ENCODE results near the gene UST.

The UST gene

GRCh38 chr6:149061930-149062329, 315.1 kb downstream of the UST start:
- DNase-seq (ENCODE audit: low spot score) = no peak

DNA sequence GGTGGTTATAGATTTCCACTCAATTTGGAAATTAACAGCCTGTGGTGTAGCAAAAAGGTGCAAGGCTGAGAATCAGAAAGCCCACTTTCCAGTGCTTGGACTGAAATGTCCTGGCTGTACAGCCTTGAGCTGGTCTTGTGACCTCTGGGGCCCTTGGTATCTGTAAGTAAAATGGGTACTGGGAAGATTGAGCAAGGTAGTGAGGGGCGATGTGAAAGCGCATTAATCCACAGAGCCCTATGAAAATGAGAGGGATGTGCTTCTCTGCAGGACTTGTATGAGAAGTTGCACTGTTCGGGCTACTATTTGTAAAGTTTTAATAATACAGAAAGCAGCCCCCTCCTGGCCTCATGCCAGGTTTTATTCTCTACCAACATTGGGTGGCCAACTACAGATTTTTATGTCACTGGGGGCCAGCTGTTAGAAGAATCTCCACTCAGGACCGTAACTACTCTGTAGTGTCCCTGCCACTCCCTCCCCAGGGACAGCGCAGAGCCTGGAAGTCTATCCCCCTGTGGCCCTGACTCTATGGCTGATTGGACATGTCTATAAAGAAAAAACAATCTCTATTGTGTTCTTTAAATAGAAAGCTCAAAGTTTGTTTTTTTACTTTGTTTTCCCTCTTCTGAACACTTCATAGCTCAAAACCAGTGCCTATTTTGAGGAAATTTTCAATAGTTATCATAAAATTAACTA, 316.0 kb downstream of the UST start:
- DNase-seq (ENCODE audit: low spot score) = no peak

GRCh38 chr6:149063468-149063867, 316.6 kb downstream of the UST start:
- DNase-seq (ENCODE audit: low spot score) = no peak

DNA sequence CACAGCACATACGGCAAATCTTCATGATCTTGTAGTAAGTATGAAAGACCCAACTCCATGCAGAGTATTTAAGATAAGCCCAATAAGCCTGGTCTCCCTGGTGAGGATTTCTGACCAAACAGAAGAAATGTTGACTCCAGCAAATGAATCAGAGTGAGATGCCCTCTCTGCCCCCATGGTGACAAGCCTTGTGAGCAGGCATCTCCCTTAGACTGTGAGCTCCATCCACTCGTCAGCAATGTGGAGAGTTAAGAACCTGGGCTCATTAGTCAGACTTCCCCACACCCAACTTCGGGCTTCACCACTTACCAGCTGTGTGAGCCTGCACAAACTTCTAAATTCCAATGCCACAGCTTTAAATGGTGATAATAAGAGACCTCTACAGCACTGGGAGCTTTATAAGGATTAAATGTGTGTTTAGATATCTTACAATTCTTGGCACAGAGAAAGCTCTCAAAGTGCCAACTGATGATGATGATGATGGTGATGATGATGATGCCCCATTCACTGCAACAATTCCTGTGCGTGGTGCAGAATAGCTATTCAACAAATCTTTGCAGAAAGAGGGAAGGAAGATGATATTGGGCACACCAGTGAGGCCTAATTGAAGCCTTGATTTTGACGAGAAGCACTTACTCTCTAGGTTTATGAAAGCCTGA, 317.3 kb downstream of the UST start:
- DNase-seq (ENCODE audit: low spot score) = no peak

DNA sequence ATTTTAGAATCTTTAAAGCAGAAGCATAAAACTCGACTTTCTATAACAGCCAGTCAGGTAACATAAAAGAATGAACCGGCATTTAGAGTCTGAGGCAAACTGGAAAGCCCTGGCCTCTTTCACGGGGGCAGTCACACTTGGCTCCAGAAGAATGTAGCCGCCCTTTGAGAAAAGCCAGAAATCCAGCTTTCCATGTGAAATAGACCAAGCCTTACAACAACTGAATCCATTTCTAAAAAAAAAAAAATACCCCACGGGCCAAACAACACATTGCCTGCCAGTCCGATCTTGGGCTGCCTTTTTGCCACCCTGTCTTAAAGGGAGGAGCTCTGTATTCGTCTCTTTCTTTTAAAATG, 317.8 kb downstream of the UST start:
- DNase-seq (ENCODE audit: low spot score) = no peak

GRCh38 chr6:149065121-149065520, 318.3 kb downstream of the UST start:
- DNase-seq (ENCODE audit: low spot score) = no peak

DNA sequence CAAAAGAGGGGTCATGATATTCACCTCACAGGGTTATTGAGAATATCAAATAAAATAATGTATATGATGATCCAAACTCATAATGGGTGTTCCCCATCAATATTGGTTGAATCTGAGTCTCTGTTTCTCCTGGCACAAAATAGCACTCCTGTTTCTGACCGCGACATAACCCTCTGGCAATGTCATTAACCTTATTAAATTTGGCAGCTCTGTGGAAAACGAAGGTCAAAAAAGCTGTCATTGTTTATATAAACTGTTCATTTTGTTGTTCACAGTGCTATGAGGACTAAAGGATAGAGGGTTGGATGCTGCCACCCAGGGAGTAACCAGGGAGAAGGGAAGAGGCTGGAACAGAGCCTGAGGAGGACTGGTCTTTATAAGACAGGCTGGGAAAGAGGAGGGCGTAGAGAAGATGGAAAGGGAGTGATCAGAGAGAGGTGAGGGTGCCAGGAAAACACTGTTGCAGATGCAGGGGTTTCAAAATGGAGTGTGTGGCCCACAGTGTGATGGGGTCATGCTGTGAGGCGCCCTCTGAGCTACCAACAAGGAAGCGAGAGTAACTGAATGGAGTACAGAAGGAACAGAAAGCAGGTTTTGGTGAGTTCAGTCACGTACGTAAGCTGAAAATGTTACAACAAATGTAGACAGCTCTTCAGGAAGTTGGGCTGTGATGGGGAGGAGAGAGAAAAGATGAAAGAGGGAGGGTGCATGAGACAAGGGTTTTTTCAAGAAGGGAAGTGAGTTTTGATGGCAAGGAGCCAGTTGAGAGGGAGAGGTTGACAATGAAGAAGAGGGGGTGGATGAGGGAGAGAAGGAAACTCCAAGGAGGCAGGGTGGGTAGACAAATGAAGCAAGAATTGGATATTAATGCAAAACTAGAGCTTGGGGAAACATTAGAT, 319.1 kb downstream of the UST start:
- DNase-seq (ENCODE audit: low spot score) = no peak

GRCh38 chr6:149071997-149072396, 325.2 kb downstream of the UST start:
- DNase-seq (ENCODE audit: low spot score) = no peak

- DNase-seq (ENCODE audit: low spot score) = no peak
Observed at GRCh38 chr6:149074832-149075258, 328.0 kb downstream of the UST start.

- DNase-seq (ENCODE audit: low spot score) = no peak
Observed at GRCh38 chr6:149075616-149076354, 329.0 kb downstream of the UST start.

DNA sequence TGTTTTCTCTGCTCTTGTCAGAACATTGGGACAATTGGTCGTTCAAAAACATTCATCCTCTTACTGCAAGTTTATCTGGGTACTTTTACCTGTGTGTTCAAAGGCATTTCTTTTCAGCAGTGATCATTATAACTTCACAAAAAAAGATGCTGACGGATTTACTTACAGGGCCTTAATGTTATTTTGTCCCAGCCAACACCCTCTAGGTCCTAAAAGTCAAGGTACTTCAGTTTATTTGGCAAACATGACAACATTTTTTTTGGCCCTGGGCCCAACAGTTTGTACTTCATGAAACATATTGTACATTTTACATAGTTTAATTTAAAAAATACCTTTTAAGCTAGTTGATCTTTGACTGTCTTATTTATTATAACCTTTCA, 329.5 kb downstream of the UST start:
- no peak for DNase-seq (ENCODE audit: low spot score)

DNA sequence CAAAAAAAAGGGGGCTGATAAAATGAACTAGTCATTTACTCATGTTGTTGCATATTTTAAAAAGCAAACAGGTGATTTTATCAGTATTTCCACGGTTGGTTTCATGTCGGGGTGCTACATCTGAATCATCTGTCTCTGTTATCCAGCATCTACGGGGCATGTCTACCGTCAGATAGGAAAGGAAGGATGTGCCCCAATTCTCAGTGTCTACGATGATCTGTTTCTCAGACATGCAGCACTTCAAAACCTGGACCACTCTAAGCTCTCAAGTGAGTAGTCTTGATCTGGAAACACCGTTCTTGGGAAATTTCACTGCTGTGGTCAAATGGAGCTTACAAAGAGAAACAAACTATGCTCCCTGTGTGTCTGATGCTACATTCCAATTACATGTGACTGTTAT, 330.4 kb downstream of the UST start:
- DNase-seq (ENCODE audit: low spot score) = no peak

DNA sequence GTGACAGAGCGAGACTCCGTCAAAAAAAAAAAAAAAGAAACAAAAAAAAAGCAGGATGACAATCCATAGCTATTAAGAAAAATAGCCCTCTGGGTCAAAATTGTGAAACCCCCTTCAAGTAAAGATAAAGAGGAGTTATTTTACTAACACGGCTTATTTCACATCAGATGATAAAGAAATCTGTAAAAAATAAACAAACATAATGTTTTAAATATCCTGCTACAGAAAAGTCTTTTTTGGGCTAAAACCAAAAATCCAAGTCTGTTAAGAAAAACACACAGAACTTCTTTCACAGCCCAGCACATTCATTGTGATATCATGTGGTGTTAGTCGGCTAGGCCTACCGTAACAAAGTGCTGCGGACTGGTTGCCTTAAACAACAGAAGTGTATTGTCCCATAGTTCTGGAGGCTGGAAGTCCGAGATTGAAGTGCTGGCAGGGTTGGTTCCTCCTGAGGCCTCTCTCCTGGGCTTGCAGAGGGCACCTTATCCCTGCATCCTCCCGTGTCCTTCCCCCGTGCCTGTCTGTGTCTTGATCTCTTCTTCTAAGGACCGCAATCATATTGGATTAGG, 331.5 kb downstream of the UST start:
- no peak for DNase-seq (ENCODE audit: low spot score)

DNA sequence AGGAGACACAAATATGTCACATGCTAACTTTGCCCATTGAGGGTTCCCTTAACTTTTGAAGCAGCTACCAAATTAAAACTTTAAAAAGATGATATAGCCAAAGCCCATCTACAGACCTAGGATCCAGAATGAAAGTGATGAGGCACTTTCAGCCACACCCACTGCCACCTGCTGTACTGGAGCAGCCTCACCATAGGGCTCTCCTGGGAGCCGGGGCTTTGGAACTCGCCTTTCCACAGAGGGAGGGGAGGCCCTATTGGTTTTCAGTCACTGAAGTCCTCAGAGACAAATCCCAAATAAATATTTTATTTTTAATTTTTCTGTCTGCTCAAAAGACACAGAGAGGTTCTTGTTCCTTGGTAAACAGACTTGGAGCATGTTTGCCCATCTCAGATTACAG, 332.6 kb downstream of the UST start:
- no peak for DNase-seq (ENCODE audit: low spot score)

GRCh38 chr6:149079911-149080491, 333.2 kb downstream of the UST start:
- peak; percentile 35 for DNase-seq (ENCODE audit: low spot score)

GRCh38 chr6:149080511-149080910, 333.7 kb downstream of the UST start:
- DNase-seq (ENCODE audit: low spot score) = peak; percentile 15

DNA sequence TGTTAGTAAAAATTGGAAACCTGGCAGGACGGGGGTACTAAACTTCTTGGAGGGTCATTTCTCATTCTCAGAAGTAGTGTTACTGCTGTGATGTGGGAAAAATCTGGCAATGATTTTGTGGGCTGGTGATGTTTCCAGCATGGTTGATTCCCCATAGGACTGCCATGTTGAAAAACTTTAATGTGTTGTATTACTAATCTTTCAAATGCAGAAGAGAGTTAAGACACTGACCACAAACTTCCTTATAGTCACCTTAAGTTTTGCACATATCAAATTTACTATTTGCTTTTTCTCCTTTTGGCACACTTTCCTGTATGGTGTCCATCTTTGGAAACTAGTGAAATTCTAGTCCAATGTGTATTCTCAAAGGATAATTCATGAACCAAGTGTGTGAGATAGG, 334.5 kb downstream of the UST start:
- no peak for DNase-seq (ENCODE audit: low spot score)

DNA sequence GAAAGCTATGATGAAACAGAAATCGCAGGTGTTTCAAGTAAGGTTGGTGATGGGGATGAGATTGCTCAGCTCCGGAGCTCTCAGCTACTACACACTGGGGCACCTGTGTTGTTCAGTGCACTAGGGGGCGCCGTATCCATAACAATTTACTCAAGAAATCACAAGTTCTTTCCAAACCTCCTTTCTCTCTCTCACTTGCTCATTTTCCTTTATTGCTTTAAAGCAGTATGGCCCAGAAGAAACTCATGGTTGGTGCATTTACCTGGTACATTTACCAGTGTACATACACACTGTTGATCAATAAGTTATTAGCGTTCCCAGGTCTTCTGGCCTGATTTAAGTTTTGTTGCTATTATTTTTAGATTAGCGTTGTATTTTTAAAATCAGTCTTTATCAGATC, 335.5 kb downstream of the UST start:
- peak; percentile 54 for DNase-seq (ENCODE audit: low spot score)

- no peak for DNase-seq (ENCODE audit: low spot score)
Observed at GRCh38 chr6:149084026-149084425, 337.2 kb downstream of the UST start.

- no peak for DNase-seq (ENCODE audit: low spot score)
Observed at GRCh38 chr6:149084808-149085556, 338.2 kb downstream of the UST start.

DNA sequence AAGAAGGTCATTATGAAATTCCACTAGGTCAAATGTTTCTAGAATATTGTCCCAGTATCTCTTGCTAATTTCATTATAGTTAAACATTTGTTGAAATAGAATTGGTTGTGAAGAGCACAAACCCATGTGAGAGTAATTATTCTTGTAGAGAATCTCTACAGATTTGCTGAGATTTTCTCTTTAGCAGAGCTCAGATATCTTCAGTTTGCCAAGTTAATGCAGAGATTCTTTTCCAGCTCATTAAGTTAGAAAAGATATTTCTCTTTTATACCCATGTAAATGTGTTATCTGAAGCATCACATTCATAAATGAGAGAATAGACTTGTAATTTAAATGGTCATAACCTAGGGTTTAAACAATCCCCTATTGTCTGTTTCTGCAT, 338.7 kb downstream of the UST start:
- no peak for DNase-seq (ENCODE audit: low spot score)
